Measurements from ENCODE around the gene PLXNA2. TPM values are rescaled to one million over a fixed set of nuclear protein-coding genes. Genes with fewer than 3 reads are reported as not detected.
A peak's percentile ranks its signal among the peaks of the same experiment; 100 is the strongest.

PLXNA2 gene
- total and polyA plus RNA-seq, 2 donors (not counting 3 experiments of a cell fraction or from before 2014, with no cell fraction given) = 42.6 to 229 TPM

- no peaks in the 10 kb centered on the region for H3K9me3 ChIP-seq (replicated peaks; ENCODE audit: control insufficient read depth, insufficient read depth, low read length)
- no peaks in the 10 kb centered on the region for H3K9me1 ChIP-seq (replicated peaks; ENCODE audit: control insufficient read depth, extremely low read depth, insufficient read depth, low read length)
- intact Hi-C loops (cut with micrococcal nuclease) = loop anchor here (5.0 kb wide), 1 partner anchor 210 kb away; the partner anchor contains the start of gene PLXNA2
- no peak overlapping the region for H3K4me3 ChIP-seq (replicated peaks in 1 of 3; ENCODE audit: insufficient read depth in 1 of 3, low read depth in 1 of 3, low read length in 3 of 3)
- DNase-seq (ENCODE audit: low read depth, low spot score) (no peak), FAIRE-seq (no peak)
- no peak overlapping the region for H3K4me2 ChIP-seq (ENCODE audit: insufficient read depth, low read length)
- ChIA-PET POLR2A (no interaction called here), CTCF (interaction anchor here (1.5 to 13.9 kb wide), 7 partner anchors 9 to 210 kb away, joined by 4 to 289 read pairs (median 7); partner anchors contain the start of gene PLXNA2)
- H4K20me1 ChIP-seq (replicated peaks; ENCODE audit: control insufficient read depth, extremely low read depth, insufficient read depth, low read length) = no peaks in the 10 kb centered on the region
- peaks cover 43% of the 10 kb centered on the region for H3K4me1 ChIP-seq (ENCODE audit: control insufficient read depth, extremely low read depth, insufficient read depth, low read length)
- H2AFZ ChIP-seq (ENCODE audit: low read depth, low read length) = no peak overlapping the region
- H3K27me3 ChIP-seq (ENCODE audit: control insufficient read depth in 2 of 2, insufficient read depth in 2 of 2, low read length in 2 of 2) = no peaks in the 10 kb centered on the region
- dilution Hi-C loops (cut with MboI; ENCODE audit: extremely low pct_ligation_motif_present, low sequenced_read_pairs) = no loop called here
- H3K79me2 ChIP-seq (ENCODE audit: control insufficient read depth, insufficient read depth, low read length) = no peaks in the 10 kb centered on the region
- peak overlapping the region; percentile 6 for H3K27ac ChIP-seq (ENCODE audit: insufficient read depth, low read depth, low read length)
- BruUV-seq (replicated peaks) = no TSS peak
- H3K36me3 ChIP-seq (ENCODE audit: control insufficient read depth in 2 of 2, extremely low read depth in 1 of 2, insufficient read depth in 2 of 2, low read length in 2 of 2) = peaks cover 39 to 47% of the 10 kb centered on the region in 2 experiments
- TF ChIP-seq MAX (IDR thresholded peaks at IDR 0.05; ENCODE audit: insufficient read depth, insufficient read length) = no peak
- TF ChIP-seq EZH2 (IDR thresholded peaks at IDR 0.05; ENCODE audit: borderline replicate concordance, low read depth, low read length, severe bottlenecking) = no peak
- TF ChIP-seq GATA2 (IDR thresholded peaks at IDR 0.05; ENCODE audit: insufficient read depth, insufficient read length, low read depth, low read length) = no peak
- TF ChIP-seq, protein P1, sequence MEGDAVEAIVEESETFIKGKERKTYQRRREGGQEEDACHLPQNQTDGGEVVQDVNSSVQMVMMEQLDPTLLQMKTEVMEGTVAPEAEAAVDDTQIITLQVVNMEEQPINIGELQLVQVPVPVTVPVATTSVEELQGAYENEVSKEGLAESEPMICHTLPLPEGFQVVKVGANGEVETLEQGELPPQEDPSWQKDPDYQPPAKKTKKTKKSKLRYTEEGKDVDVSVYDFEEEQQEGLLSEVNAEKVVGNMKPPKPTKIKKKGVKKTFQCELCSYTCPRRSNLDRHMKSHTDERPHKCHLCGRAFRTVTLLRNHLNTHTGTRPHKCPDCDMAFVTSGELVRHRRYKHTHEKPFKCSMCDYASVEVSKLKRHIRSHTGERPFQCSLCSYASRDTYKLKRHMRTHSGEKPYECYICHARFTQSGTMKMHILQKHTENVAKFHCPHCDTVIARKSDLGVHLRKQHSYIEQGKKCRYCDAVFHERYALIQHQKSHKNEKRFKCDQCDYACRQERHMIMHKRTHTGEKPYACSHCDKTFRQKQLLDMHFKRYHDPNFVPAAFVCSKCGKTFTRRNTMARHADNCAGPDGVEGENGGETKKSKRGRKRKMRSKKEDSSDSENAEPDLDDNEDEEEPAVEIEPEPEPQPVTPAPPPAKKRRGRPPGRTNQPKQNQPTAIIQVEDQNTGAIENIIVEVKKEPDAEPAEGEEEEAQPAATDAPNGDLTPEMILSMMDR (IDR thresholded peaks at IDR 0.05; ENCODE audit: extremely low read depth in 1 of 2, insufficient read depth in 1 of 2, low read depth in 1 of 2, low read length in 2 of 2) = no peak
- no peak for TF ChIP-seq POLR2AphosphoS5 (IDR thresholded peaks at IDR 0.05; ENCODE audit: insufficient read depth, low read depth, low read length)
- no peak for TF ChIP-seq POLR2A (IDR thresholded peaks at IDR 0.05; ENCODE audit: low read depth, low read length)
- TF ChIP-seq MYC (IDR thresholded peaks at IDR 0.05; ENCODE audit: low read depth, low read length) = no peak
- no peak for TF ChIP-seq FOS (IDR thresholded peaks at IDR 0.05; ENCODE audit: borderline replicate concordance, insufficient read depth, low read length)
- TF ChIP-seq JUN (IDR thresholded peaks at IDR 0.05; ENCODE audit: borderline replicate concordance, insufficient read depth, insufficient read length, low read depth) = no peak
- H3K9ac ChIP-seq (replicated peaks; ENCODE audit: extremely low read depth, insufficient read depth, low read length) = no peak overlapping the region
These were observed 212.3 kb downstream of the PLXNA2 start for GRCh38 chr1:208031932-208032320.
